ENCODE measurements around the gene FGA. TPM values are rescaled to one million over a fixed set of nuclear protein-coding genes. Genes with fewer than 3 reads are reported as not detected.

FGA gene
- total and polyA plus RNA-seq, 2 of the 8 experiments (the other 6 are each of a cell fraction or from before 2014, with no cell fraction given) = not detected

- no peak for TF ChIP-seq RAD21 (IDR thresholded peaks at IDR 0.05 in 1 of 2, conservative IDR thresholded peaks at IDR 0.05 in 1 of 2; ENCODE audit: low read depth in 2 of 2, low read length in 2 of 2)
- no peak for TF ChIP-seq MAFK (IDR thresholded peaks at IDR 0.05; ENCODE audit: low read depth, low read length)
- TF ChIP-seq RNF2 (IDR thresholded peaks at IDR 0.05; ENCODE audit: borderline replicate concordance, low read depth, low read length, missing control alignments, poor library complexity, severe bottlenecking) = no peak
These were observed 21.0 kb downstream of the FGA start (continued) for GRCh38 chr4:154569584-154569983.

Data from H1 (cell line).